Adrenal gland (tissue), 5 donors: ENCODE measurements around the gene STX16.

Source experiments
- POLR2A ChIP-seq, 2 donors: fragments of 450-650 bp; IDR thresholded peaks; one replicate each; pipeline ENCODE4 v1.6.1; 2017; ENCODE audit warnings: antibody characterized with exemption in 2 of 2, mild to moderate bottlenecking in 2 of 2, moderate library complexity in 1 of 2
- TF ChIP-seq, protein P1 (sequence below), 6 experiments: fragments of 450-650 bp in 4 of 6; fragments of 200-600 bp in 2 of 6; sonication (generic) in 1 of 6; IDR thresholded peaks; 1 replicate in 5 of 6; 2 replicates in 1 of 6; pipeline versions ENCODE4 v1.5.1 to v1.8.0; 2016 to 2021; ENCODE audit warnings: antibody characterized with exemption in 6 of 6, mild to moderate bottlenecking in 2 of 6, moderate library complexity in 1 of 6
- donor health status: DM: no; HTN: no; CAD: no.

DNA sequence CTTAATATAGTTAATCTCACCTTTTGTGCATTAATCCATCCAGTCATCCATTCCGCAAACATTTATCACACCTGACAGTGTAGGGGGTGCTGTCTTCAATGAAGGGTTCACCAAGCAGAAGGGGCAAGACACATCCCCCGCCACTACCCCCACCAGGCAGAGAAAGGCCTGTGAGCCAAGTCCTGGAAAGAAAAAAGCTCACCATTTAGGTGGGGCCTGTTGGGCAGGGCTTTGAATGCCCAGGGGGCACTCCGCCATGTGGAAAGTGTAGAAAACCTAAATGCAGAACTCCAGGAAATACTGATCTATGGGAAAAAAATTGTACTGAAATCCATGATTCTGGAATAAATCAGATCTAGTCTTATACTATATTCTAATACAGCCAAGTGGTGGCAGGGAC, 4.8 kb upstream of the STX16 start:
- TF ChIP-seq, protein P1, sequence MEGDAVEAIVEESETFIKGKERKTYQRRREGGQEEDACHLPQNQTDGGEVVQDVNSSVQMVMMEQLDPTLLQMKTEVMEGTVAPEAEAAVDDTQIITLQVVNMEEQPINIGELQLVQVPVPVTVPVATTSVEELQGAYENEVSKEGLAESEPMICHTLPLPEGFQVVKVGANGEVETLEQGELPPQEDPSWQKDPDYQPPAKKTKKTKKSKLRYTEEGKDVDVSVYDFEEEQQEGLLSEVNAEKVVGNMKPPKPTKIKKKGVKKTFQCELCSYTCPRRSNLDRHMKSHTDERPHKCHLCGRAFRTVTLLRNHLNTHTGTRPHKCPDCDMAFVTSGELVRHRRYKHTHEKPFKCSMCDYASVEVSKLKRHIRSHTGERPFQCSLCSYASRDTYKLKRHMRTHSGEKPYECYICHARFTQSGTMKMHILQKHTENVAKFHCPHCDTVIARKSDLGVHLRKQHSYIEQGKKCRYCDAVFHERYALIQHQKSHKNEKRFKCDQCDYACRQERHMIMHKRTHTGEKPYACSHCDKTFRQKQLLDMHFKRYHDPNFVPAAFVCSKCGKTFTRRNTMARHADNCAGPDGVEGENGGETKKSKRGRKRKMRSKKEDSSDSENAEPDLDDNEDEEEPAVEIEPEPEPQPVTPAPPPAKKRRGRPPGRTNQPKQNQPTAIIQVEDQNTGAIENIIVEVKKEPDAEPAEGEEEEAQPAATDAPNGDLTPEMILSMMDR (IDR thresholded peaks at IDR 0.05): no peak
- TF ChIP-seq POLR2A (IDR thresholded peaks at IDR 0.05): no peak
